ENCODE measurements around the gene TIMM23. TPM values are rescaled to one million over a fixed set of nuclear protein-coding genes. Genes with fewer than 3 reads are reported as not detected.

Gene TIMM23
- total and polyA plus RNA-seq, 7 donors, result 45.0 to 69.1 (median 66.8) TPM

DNA sequence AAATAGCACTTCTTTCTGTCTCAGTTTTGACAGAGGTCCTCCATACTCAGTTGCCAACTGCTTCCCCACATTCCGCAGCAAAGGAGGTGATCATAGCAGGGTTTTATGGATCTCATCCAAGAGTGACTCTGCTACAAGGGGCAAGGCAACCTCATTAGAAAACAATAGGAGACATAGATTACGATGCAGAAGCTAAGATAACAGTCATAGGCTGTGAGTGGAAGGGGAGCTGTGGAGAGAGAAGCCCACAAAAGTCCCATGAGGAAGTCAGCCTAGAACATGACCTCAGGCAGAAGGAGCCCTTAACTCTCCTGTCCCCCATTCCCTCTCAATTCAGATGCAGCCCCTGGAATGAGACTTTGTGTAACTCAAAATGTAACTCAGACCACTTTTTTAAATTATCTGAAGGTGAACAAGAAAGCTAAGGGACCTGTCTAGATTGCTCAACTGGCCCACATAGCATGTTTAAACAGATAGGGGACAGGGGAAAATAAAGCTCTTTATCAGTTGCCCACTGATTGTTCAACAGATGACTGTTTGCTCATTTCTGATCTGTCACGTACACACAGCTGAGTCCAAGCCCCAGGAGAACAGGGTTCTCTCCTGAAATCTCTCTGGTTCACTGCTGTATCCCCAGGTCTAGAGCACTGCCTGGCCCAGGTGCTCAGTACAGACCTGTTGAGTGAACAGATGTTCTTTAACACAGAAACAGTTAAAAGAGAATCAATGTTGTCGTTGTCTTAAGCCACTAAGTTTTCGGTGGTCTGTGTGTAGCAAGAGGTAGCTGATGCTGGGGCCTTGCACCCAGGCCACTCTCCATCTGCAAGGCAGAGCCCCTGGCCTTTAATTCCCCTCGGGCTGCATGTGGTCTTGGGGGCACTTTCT is 59.6 kb downstream of the TIMM23 start:
- no peak for DNase-seq
- TF ChIP-seq EP300 (IDR thresholded peaks at IDR 0.05) (no peak), POLR2AphosphoS5 (IDR thresholded peaks at IDR 0.05) (no peak), POLR2A (IDR thresholded peaks at IDR 0.05) (no peak)
- TF ChIP-seq, protein P1, sequence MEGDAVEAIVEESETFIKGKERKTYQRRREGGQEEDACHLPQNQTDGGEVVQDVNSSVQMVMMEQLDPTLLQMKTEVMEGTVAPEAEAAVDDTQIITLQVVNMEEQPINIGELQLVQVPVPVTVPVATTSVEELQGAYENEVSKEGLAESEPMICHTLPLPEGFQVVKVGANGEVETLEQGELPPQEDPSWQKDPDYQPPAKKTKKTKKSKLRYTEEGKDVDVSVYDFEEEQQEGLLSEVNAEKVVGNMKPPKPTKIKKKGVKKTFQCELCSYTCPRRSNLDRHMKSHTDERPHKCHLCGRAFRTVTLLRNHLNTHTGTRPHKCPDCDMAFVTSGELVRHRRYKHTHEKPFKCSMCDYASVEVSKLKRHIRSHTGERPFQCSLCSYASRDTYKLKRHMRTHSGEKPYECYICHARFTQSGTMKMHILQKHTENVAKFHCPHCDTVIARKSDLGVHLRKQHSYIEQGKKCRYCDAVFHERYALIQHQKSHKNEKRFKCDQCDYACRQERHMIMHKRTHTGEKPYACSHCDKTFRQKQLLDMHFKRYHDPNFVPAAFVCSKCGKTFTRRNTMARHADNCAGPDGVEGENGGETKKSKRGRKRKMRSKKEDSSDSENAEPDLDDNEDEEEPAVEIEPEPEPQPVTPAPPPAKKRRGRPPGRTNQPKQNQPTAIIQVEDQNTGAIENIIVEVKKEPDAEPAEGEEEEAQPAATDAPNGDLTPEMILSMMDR (IDR thresholded peaks at IDR 0.05), result no peak
- WGBS, 2 donors, result 82 to 83% methylated on average over 6 of the region's 6 CpGs
- Histone ChIP-seq H3K27ac (no peak overlapping the region), H3K36me3 (no peaks in the 10 kb centered on the region), H3K9me3 (no peaks in the 10 kb centered on the region), H3K27me3 (no peaks in the 10 kb centered on the region), H3K4me1 (peaks cover 0 to 31% (median 28%) of the 10 kb centered on the region in 4 donors), H3K4me3 (no peak overlapping the region)
- intact Hi-C loops (cut with DNase I), result loop anchor here (5.0 kb wide), 1 partner anchor 70 kb away; no protein-coding TSS in a partner anchor

DNA sequence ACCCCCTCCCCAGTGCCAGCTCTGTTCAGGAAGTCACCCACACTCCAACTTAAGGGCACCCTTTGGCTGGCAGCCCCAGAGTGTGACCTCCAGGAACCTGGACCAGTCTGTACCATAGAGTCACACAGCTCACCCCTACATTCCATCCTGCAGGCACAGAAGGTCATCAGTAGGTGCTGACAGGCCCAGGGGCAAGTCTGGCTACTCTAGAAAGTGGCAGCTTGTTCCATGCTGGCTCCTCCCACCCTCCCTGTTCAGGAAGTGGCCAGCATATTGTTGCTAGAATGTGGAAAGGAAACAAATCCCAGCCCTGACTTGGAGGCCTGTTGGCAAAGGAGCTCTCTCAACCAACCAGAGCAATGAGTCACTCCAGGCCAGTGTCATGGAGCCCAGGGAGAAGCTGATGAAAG is 61.3 kb downstream of the TIMM23 start:
- Histone ChIP-seq H3K4me1 (peaks cover 0 to 14% (median 12%) of the 10 kb centered on the region in 4 donors), H3K9me3 (no peaks in the 10 kb centered on the region), H3K27me3 (no peaks in the 10 kb centered on the region), H3K36me3 (no peaks in the 10 kb centered on the region), H3K27ac (no peak overlapping the region), H3K4me3 (no peak overlapping the region)
- intact Hi-C loops (cut with DNase I), result loop anchor here (5.0 kb wide), 1 partner anchor 69 kb away; no protein-coding TSS in a partner anchor
- no peak for DNase-seq
- TF ChIP-seq POLR2A (IDR thresholded peaks at IDR 0.05) (no peak), POLR2AphosphoS5 (IDR thresholded peaks at IDR 0.05) (no peak), EP300 (IDR thresholded peaks at IDR 0.05) (no peak)
- TF ChIP-seq, protein P1 (IDR thresholded peaks at IDR 0.05), result no peak

GRCh38 chr10:46035923-46036849 is 63.9 kb downstream of the TIMM23 start:
- H3K4me3 ChIP-seq, result no peak overlapping the region
- intact Hi-C loops (cut with DNase I), result no loop called here
- 68 to 72% methylated on average over 8 of the region's 8 CpGs for WGBS, 2 donors
- no peaks in the 10 kb centered on the region for H3K4me1 ChIP-seq
- TF ChIP-seq, protein P1 (IDR thresholded peaks at IDR 0.05), result no peak
- TF ChIP-seq EP300 (IDR thresholded peaks at IDR 0.05) (no peak), POLR2A (IDR thresholded peaks at IDR 0.05) (no peak), POLR2AphosphoS5 (IDR thresholded peaks at IDR 0.05) (no peak)
- DNase-seq, result no peak
- no peaks in the 10 kb centered on the region for H3K9me3 ChIP-seq
- no peaks in the 10 kb centered on the region for H3K27me3 ChIP-seq
- no peak overlapping the region for H3K27ac ChIP-seq
- H3K36me3 ChIP-seq, result no peaks in the 10 kb centered on the region

DNA sequence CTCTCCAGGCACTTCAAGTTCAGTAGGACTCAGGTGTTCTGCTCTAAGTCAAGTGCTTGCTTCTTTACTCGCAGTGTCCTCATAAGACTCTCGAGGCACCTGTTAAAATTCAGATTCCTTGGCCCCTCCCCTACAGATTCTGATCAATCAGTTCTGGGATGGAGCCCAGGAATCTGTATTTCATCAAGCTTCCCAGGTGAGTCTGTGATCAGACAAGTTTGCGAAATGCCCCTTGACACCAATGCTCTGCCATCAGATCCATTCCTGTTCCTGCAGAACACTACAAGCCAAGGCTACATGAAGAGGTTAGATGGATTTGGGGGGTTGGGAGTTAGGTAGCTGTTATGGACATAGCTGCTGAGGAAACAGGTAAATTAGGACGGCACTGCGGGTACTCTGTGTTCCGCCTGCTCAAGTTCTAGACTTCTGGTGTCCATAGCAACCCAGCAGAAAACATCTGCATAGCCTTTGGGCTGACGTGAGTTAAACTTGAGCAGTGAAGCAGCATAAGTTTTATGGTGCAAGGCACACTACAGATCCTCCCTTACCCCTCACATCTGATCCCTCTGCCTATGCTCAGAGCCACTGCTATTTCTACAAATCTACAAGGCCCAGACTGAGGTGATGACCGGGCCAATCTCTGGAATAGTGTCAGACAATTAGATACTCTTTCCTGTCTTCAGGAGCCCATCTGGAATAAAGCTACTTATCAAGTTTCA is 65.0 kb downstream of the TIMM23 start:
- H3K27ac ChIP-seq, result no peak overlapping the region
- no peaks in the 10 kb centered on the region for H3K9me3 ChIP-seq
- no peak overlapping the region for H3K4me3 ChIP-seq
- H3K36me3 ChIP-seq, result no peaks in the 10 kb centered on the region
- WGBS, 2 donors, result 89 to 90% methylated on average over 8 of the region's 8 CpGs
- H3K27me3 ChIP-seq, result no peaks in the 10 kb centered on the region
- intact Hi-C loops (cut with DNase I), result no loop called here
- H3K4me1 ChIP-seq, result no peaks in the 10 kb centered on the region
- DNase-seq, result no peak
- TF ChIP-seq POLR2AphosphoS5 (IDR thresholded peaks at IDR 0.05) (no peak), POLR2A (IDR thresholded peaks at IDR 0.05) (no peak), EP300 (IDR thresholded peaks at IDR 0.05) (no peak)
- TF ChIP-seq, protein P1 (IDR thresholded peaks at IDR 0.05), result no peak

Data from sigmoid colon (tissue), 7 donors.